GM13977 (cell line): ENCODE measurements around the gene ASPDH.

ENCODE experiments used
- DNase-seq: peaks from one replicate; pipeline ENCODE4 v3.0.0; 2012; ENCODE audit warnings: low spot score
- in situ Hi-C: fragments of 300-500 bp; cut with MboI; formaldehyde crosslinking; loops from one replicate; pipeline ENCODE4 v1.12.0; 2022; ENCODE audit warnings: low sequenced_read_pairs, low pct_unique_long_range_greater_than_20kb, mixed read lengths, inconsistent platforms; ENCODE audit not compliant: unreplicated experiment
- TF ChIP-seq, protein P1 (sequence below): IDR thresholded peaks from 2 replicates; pipeline ENCODE4 v1.5.1; 2012; ENCODE audit warnings: mild to moderate bottlenecking, control low read depth; ENCODE audit not compliant: insufficient read depth; ENCODE audit errors: extremely low read depth, missing control alignments

The ASPDH gene

DNA sequence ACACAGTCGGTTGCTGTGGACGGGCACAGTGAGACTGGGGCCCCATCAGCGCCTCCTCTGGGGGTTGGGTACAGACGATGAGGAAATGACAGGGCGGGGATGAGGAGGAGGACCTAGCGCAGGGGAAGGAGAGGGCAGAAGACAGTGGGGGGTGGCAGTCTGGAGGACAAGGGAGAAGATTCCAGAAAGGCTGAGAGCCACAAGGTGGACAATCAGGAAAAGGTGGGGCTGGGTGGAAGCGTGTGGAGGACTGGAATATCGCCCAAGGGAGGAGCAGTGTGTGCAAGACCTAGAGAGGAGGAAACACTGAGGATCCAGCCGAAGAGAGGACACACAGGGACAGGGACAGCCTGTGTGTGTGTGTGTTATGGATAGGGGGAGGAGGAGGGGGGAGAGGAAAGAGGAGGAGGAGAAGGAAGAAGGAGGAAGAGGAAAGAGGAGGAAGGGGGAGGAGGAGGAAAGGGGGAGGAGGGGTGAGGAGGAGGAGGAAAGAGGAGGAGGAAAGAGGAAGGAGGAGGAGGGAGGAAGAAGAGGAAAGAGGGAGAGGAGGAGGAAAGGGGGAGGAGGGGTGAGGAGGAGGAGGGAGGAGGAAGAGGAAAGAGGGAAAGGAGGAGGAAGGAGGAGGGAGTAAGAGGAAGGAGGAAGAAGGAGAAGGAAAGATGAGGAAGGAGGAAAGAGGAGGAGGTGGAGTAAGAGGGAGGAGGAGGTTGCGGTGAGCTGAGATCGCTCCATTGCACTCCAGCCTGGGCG is 21.2 kb downstream of the ASPDH start:
- no peak for DNase-seq
- in situ Hi-C loops = no loop called here
- TF ChIP-seq, protein P1, sequence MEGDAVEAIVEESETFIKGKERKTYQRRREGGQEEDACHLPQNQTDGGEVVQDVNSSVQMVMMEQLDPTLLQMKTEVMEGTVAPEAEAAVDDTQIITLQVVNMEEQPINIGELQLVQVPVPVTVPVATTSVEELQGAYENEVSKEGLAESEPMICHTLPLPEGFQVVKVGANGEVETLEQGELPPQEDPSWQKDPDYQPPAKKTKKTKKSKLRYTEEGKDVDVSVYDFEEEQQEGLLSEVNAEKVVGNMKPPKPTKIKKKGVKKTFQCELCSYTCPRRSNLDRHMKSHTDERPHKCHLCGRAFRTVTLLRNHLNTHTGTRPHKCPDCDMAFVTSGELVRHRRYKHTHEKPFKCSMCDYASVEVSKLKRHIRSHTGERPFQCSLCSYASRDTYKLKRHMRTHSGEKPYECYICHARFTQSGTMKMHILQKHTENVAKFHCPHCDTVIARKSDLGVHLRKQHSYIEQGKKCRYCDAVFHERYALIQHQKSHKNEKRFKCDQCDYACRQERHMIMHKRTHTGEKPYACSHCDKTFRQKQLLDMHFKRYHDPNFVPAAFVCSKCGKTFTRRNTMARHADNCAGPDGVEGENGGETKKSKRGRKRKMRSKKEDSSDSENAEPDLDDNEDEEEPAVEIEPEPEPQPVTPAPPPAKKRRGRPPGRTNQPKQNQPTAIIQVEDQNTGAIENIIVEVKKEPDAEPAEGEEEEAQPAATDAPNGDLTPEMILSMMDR = no peak

DNA sequence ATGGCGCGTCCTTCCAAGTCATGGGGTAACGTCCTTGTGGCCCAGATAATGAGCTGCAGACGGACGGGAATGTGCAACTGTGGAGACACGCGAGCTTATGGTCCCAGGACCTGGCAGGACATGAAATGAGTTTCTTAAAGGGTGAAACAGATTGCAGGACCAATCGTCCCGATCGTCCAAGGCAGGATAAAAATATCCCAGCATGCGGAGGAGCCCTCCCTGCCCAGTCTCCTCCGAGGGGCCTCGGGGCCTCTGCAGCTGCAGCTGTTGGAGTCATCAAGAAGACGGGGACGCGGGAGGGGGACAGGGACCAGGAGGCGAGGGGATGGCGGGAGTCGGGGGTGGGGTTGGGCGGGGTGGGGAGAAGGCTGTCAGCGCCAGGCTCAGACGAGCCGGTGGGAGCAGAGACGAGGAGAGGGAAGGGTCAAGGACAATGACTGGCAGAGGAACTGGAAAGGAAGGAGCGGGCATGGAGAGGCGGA is 22.7 kb downstream of the ASPDH start:
- in situ Hi-C loops = no loop called here
- TF ChIP-seq, protein P1 = no peak
- DNase-seq = no peak

DNA sequence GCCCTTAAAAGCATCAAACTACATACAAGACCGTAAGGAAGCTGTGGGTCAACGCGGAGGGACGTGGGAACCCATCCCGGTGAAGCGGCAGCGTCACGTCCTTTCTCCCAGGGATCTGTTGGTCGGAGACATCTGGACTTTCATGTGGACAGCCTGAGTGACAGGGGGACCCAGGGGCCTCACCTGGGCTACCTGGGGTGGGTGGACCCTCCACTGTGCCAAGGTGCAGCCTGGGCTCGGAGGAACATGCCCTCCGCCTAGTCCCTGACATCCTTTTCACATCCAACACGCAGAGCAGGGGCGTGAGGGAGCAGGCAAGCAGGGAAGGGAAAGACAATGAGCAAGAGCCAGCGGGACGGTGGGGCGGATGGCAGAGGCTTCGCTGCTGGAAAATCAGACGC is 23.3 kb downstream of the ASPDH start:
- no peak for DNase-seq
- in situ Hi-C loops = no loop called here
- TF ChIP-seq, protein P1 = no peak

DNA sequence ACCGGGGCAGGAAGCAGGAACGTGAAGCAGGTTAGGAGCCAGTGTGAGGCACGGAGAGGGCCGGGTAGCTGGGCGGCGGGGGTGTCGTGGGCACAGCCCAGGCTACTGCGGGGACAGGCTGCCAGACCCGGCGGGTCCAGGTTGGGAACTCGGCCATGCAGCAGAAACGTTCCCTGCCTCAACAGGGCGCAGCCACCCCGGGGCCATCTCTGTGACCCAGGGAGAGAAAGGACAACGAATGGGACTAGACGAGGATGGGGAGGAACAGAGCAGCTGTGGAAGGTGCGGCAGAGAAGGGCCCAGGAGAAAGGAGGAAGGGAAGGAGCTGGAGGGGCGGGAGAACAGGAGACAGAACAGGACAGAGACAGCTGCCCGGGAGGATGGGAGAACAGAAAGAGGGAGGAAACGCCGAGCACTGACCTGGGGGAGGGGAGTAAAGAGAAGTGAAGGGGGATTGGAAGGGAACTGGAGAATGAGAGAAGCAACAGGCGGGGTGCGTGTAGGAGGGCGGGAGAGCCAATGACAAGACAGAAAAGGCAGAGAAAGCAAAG is 24.2 kb downstream of the ASPDH start:
- no peak for DNase-seq
- TF ChIP-seq, protein P1 = no peak
- in situ Hi-C loops = no loop called here

DNA sequence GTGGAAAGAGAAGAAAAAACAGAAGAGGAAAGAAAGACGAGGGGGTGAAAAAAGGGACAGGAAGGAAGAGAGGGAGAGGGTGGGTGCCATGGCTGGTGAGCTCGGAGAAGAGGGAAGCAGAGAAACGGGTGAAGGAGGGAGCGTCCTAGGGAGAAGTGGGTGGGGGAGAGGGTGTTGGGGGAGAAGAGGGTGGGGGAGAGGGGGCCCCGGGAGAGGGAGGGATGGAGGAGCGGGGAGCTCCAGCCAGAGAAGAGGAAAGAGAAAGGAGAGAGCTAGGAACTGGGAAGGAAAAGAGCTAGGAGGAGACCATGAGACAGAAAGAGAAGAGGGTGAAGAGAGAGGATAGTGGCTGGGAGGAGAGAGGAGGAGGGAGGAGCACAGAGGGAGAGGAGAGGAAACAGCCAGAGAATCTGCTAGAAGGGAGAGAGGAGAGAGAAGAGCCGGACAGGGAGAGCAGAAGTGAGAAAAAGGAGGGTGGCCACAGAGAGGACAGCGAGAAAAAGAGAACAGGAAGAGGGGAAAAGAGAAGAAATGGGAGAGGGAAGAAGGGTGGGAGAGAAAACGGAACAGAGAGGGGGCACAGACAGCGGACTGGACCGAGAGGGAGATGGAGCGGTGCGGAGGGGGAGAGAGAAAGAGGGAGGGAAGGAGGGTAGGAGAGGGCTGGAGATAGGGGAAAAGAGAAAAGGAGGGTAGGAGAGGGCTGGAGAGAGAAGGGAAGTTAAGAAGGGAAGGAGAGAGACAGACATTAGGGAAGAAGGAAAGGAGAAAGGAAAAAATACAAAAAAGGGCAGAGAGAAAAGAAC is 25.1 kb downstream of the ASPDH start:
- in situ Hi-C loops = no loop called here
- DNase-seq = no peak
- TF ChIP-seq, protein P1 = no peak

DNA sequence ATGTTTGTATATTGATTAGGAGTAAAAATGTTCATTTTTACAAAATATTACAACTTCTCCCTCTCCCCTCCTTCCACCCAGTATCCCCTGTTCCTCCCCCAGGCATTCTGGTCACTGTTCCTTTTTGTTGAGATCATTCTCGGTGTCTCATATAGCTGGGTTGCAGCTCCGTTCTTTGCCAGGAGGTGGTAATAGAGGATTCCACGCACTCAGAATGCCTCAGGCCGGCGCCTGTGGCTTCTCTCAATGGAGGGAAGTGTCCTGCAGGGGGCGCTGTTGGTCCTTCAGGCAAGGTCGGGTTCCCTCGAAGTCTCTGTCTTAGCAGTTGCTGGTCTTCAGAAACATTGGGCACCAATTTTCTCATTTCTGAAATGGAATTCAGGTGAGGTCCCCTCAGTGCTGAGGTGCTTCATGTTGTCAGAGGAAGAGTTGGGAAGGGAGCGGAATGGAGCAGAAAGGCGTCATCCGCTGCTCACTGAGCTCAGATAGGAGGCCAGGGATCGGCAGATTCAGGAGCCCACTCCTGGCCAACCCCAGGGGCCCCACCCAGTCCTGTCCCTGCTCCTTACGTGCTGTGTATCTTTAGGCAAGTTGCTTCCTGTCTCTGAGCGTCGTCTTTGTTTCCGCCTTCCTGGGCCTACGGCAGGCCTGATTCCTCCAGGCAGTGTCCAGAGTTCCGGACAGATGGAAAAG is 26.7 kb downstream of the ASPDH start:
- DNase-seq = no peak
- TF ChIP-seq, protein P1 = peak; percentile 53
- in situ Hi-C loops = no loop called here
